Loucy (cell line): ENCODE measurements around the gene DHRS7B.

Source experiments
- H2AFZ ChIP-seq: fragments of 200-600 bp; sonication (generic); 2 replicates; pipeline ENCODE4 v1.6.0; 2016; ENCODE audit warnings: antibody characterized with exemption, mild to moderate bottlenecking, low read length, moderate library complexity
- H3F3A ChIP-seq: fragments of 200-600 bp; 2 replicates; pipeline ENCODE4 v1.6.0; 2016; ENCODE audit warnings: antibody characterized with exemption, low read depth, mild to moderate bottlenecking
- H3K27me3 ChIP-seq: fragments of 200-600 bp; sonication (generic); 2 replicates; pipeline ENCODE4 v1.6.1; 2014; ENCODE audit warnings: low read length, mild to moderate bottlenecking; ENCODE audit not compliant: insufficient read depth, poor library complexity, severe bottlenecking
- H3K36me3 ChIP-seq: fragments of 200-600 bp; sonication (generic); 2 replicates; pipeline ENCODE4 v1.6.1; 2016; ENCODE audit warnings: low read length; ENCODE audit not compliant: insufficient read depth
- H3K4me1 ChIP-seq: fragments of 200-600 bp; sonication (generic); 2 replicates; pipeline ENCODE4 v1.5.1; 2014; ENCODE audit warnings: low read length, mild to moderate bottlenecking; ENCODE audit not compliant: insufficient read depth, poor library complexity, severe bottlenecking
- H3K4me2 ChIP-seq: fragments of 200-600 bp; sonication (generic); 2 replicates; pipeline ENCODE4 v1.6.0; 2014; ENCODE audit warnings: antibody characterized with exemption, low read length, low read depth, mild to moderate bottlenecking; ENCODE audit not compliant: poor library complexity, severe bottlenecking
- H3K4me3 ChIP-seq: fragments of 200-600 bp; sonication (generic); 2 replicates; pipeline ENCODE4 v1.5.1; 2014; ENCODE audit warnings: low read length, mild to moderate bottlenecking, mixed read lengths; ENCODE audit not compliant: poor library complexity, severe bottlenecking
- H3K79me2 ChIP-seq: fragments of 200-600 bp; sonication (generic); 2 replicates; pipeline ENCODE4 v1.6.1; 2014; ENCODE audit warnings: low read length; ENCODE audit not compliant: insufficient read depth
- H3K9ac ChIP-seq: fragments of 200-600 bp; sonication (generic); 2 replicates; pipeline ENCODE4 v1.6.0; 2014; ENCODE audit warnings: mild to moderate bottlenecking, low read depth, low read length, moderate library complexity; ENCODE audit not compliant: poor library complexity, severe bottlenecking
- H3K9me2 ChIP-seq: fragments of 200-600 bp; sonication (generic); replicated peaks from 2 replicates; pipeline ENCODE4 v1.6.1; 2016; ENCODE audit warnings: low read depth, low read length, mixed read lengths
- H3K9me3 ChIP-seq: fragments of 200-600 bp; sonication (generic); 2 replicates; pipeline ENCODE4 v1.6.1; 2014; ENCODE audit warnings: mild to moderate bottlenecking, antibody characterized with exemption, low read length, low read depth; ENCODE audit not compliant: insufficient read depth
- H4K20me1 ChIP-seq: fragments of 200-600 bp; sonication (generic); 2 replicates; pipeline ENCODE4 v1.6.0; 2014; ENCODE audit warnings: antibody characterized with exemption, low read length, mild to moderate bottlenecking; ENCODE audit not compliant: insufficient read depth, poor library complexity, severe bottlenecking
- EZH2phosphoT487 ChIP-seq: fragments of 200-600 bp; IDR thresholded peaks from 2 replicates; pipeline ENCODE4 v1.6.1; 2018; ENCODE audit warnings: antibody characterized with exemption, mild to moderate bottlenecking, moderate library complexity, borderline replicate concordance
- TF ChIP-seq, protein P1 (sequence below): fragments of 200-600 bp; sonication (generic); conservative IDR thresholded peaks from 2 replicates; pipeline ENCODE4 v1.5.1; 2014; ENCODE audit warnings: mild to moderate bottlenecking, antibody characterized with exemption, low read length

The DHRS7B gene

DNA sequence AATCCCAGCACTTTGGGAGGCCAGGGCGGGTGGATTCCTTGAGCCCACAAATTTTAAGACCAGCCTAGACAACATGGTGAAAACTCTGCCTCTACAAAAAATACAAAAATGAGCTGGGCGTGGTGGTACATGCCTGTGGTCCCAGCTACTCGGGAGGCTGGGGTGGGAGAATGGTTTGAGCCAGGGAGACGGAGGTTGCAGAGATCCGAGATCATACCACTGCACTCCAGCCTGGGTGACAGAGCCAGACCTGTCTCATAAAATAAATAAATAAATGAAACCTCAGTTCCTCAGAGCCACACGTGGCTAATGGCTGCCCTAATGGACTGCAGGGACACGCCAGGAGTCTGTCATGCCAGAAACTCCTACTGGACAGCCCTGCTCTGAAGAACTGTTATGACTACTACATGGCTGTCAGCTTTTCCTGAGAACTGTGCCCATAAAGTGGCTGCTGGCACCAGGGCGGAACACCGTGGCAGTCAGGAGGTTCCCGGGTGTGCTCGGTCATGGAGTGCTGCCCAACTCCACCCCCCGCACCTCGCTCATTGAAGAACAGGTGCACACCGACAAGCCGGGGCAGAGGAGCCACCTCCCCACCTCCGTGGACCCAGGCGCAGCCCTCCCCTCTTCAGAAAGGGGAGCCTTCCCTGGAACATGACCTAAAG, 82.9 kb downstream of the DHRS7B start:
- peaks cover 90% of the 10 kb centered on the region for H3K79me2 ChIP-seq
- H3K27me3 ChIP-seq = no peaks in the 10 kb centered on the region
- H3K4me3 ChIP-seq = no peak overlapping the region
- peaks cover 21% of the 10 kb centered on the region; the same call in 1 of the 2 replicates for H3K36me3 ChIP-seq
- peaks cover 80% of the 10 kb centered on the region for H4K20me1 ChIP-seq
- peak overlapping the region; percentile 99 for H3K4me2 ChIP-seq
- no peaks in the 10 kb centered on the region for H3K9me2 ChIP-seq
- H3K9me3 ChIP-seq = no peaks in the 10 kb centered on the region
- no peak overlapping the region for H3K9ac ChIP-seq
- no peak for TF ChIP-seq EZH2phosphoT487
- TF ChIP-seq, protein P1, sequence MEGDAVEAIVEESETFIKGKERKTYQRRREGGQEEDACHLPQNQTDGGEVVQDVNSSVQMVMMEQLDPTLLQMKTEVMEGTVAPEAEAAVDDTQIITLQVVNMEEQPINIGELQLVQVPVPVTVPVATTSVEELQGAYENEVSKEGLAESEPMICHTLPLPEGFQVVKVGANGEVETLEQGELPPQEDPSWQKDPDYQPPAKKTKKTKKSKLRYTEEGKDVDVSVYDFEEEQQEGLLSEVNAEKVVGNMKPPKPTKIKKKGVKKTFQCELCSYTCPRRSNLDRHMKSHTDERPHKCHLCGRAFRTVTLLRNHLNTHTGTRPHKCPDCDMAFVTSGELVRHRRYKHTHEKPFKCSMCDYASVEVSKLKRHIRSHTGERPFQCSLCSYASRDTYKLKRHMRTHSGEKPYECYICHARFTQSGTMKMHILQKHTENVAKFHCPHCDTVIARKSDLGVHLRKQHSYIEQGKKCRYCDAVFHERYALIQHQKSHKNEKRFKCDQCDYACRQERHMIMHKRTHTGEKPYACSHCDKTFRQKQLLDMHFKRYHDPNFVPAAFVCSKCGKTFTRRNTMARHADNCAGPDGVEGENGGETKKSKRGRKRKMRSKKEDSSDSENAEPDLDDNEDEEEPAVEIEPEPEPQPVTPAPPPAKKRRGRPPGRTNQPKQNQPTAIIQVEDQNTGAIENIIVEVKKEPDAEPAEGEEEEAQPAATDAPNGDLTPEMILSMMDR = no peak
- peaks cover 35% of the 10 kb centered on the region for H3K4me1 ChIP-seq
- no peak overlapping the region for H2AFZ ChIP-seq
- H3F3A ChIP-seq = no peaks in the 10 kb centered on the region

DNA sequence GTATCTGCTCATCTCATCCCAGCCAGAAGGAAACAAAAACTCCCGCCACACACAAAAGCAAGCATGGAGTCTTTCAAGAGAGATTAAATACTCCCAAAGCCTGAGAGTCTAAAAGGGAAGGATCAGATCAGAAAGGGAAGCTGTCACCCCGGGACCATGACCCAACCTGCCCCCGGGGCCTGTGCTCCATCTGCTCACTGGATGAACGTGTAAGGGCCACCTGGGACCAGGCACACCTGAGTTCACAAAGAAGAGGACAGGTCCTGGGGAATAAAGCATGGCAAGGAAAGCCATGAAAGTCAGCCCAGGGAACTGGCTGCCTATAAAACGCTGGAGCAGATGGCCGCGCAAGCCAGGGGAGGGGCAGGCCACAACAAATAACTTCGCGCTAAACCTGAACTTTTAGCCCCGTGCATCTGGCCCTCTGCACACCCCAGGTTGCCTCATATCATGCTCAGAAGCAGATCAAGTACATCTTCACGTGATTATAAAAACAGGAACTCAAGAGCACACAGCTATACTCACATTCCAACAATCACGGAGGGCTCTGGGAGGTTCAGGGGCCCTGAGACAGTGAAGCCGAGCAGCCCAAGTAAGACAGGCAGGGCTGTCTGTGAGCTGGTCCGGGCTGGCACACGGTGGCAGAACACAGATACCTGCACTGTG, 83.8 kb downstream of the DHRS7B start:
- TF ChIP-seq, protein P1 = no peak
- no peak for TF ChIP-seq EZH2phosphoT487
- Histone ChIP-seq H3K4me1 (peaks cover 41% of the 10 kb centered on the region), H3K36me3 (peaks cover 21% of the 10 kb centered on the region; the same call in 1 of the 2 replicates), H3K27me3 (no peaks in the 10 kb centered on the region), H4K20me1 (peaks cover 73% of the 10 kb centered on the region), H3F3A (no peaks in the 10 kb centered on the region), H3K4me3 (peak overlapping the region; percentile 93), H3K9ac (peak overlapping the region; percentile 96), H3K9me3 (no peaks in the 10 kb centered on the region), H3K4me2 (peak overlapping the region; percentile 99), H2AFZ (no peak overlapping the region), H3K9me2 (no peaks in the 10 kb centered on the region), H3K79me2 (peaks cover 81% of the 10 kb centered on the region)

GRCh38 chr17:21211825-21212479, 85.2 kb downstream of the DHRS7B start:
- H3K4me3 ChIP-seq = peak overlapping the region; percentile 93
- no peak for TF ChIP-seq EZH2phosphoT487
- TF ChIP-seq, protein P1 = no peak

More at GRCh38 chr17:21211825-21212479, 85.2 kb downstream of the DHRS7B start:
- Histone ChIP-seq H3K36me3 (peaks cover 16% of the 10 kb centered on the region; the same call in 1 of the 2 replicates), H3K4me2 (peak overlapping the region; percentile 99), H3F3A (no peaks in the 10 kb centered on the region), H2AFZ (no peak overlapping the region), H3K9ac (peak overlapping the region; percentile 96), H3K27me3 (no peaks in the 10 kb centered on the region), H4K20me1 (peaks cover 60% of the 10 kb centered on the region), H3K9me2 (no peaks in the 10 kb centered on the region), H3K9me3 (no peaks in the 10 kb centered on the region), H3K79me2 (peaks cover 76% of the 10 kb centered on the region), H3K4me1 (peaks cover 46% of the 10 kb centered on the region)
